ENCODE measurements around the gene MRPL1.
"Not testable (repeated sequence)": the region's sequence is repeated elsewhere in the genome, so short reads cannot be mapped to it uniquely, and the experiment has no call there.

The MRPL1 gene

DNA sequence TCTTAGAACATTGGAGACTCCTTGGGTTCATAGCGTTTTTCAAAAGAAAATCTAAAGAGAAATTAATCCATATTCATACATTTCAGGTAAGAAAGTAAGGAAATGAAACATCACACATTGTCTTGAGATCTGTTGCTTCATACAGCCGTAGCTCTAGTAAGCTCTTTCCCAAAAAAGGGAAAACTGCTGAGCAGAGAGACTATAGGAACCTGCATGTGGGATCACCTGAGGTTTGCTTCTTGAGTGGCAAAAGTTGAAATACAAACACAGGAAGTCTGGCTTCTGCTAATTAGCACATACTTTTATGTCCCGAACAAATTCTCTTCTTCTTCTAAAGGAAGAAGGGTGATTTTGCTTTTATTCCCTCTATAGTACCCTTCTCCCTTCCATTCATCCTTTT lies 57.7 kb downstream of the MRPL1 start:
- no peak for DNase-seq

DNA sequence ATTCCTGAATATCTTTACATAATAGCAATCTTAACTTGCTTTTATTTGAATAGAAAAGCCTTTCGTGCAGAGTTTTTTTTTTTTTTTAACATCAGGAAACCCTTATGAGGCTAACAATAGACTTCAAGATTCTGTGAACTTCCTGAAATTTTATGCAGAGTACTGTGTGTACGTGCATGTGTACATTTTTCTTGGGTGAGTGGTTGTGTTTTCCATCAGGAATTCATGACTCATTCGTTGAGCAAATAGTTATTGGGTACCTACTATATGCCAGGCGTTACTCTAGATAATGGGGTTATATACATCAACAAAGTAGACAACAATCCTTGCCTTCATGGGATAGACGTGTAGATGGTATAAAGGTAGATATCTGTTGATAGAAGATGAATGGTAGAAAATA lies 59.1 kb downstream of the MRPL1 start:
- DNase-seq: no peak

DNA sequence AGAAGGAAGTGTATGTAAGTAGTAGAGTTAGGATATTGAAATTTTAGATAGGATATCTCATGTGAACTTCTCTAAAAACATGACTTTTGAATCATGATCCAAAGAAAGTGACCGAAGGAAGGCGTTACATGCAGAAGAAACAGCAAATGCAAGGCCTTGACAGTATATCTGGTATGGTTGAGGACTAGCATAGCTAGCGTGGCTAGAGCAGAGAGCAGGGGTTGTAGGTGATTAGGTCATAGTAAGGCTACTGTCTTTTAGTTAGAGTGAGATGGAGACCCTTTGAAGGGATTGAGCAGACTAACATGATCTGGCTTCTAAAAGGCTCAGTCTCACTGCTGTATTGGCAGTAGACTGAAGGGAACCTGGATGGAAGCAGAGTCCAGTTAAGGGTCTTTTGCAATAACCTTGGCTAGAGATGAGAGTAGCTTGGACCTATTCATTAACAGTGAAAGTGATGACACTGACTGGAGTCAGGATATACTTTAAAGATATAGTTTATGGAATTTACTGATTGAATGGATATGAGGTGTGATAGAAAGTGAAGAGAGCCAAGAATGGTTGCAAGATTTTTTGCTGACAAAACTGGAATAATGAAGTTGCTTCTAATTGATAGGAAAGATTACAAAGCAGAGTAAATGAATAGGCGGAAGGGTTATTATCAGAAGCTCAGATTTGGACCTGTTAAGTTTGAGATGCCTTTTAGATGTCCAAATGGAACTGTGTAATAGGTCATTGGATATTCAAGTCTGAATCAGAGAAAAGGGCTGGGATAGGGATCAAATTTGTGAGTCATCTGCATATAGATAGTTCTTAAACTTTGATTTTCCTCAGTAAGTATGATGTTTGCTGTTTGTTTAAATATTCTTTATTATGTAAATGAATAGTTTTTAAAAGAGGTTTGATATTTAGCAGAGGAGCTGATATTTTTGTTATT lies 59.8 kb downstream of the MRPL1 start:
- no peak for DNase-seq

DNA sequence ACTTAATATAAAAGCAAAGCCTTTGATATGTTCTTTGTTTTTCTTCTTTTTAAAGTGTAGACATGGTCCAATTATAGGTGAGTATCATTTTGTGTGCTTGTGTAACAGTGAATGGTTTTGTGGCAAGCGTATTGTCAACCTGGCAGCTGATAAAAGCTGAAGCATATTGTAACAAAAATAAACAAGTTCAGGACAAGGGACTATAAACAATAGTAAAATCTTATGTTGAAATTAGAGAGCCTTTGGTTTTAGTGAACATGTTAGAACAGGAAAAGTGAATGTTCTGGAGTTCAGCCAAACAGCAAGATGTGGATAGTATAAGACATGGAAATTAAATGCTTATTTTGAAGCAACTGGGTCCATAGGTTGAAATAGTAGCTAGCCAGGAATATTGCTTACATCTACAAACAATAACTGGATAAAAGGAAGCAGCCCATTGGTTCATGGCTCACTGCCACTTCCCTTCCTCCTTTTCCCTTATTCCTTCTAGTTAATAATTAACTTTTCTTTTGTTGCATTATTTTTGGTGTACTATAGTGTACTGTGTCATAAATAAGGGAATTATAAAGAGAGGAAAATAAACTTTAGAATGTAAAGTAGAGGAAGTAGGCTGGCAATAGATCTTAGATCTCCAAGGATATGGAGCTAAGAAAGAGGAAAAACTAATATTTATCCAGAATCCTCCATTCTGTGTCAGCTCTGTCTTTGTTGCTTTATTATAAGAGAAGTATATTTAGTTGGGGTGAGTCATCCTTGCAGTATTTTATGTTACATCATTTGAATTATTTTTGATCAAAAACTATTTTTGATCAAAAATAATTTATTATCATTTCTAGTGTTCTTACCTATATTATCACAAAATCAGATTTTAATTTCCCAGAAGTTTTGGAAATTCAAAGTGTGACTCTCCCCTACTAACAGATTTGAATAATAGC lies 65.6 kb downstream of the MRPL1 start:
- DNase-seq: no peak

DNA sequence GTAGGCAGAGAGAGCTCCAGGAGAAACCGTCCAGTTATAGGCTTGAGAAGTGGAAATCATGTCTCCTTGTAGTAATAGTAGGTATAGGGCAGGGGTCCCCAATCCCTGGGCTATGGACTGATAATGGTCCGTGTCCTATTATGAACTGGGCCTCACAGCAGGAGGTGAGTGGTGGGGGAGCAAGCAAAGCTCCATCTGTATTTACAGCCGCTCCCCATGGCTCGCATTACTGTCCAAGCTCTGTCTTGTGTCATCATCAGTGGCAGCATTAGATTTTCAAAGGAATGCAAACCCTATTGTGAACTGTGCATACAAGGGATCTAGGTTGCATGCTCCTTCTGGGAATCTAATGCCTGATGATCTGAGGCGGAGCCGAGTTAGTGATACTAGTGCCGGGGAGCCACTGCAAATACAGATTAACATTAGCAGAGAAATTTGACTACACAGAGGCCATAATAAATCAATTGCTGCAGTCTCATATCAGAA lies 67.6 kb downstream of the MRPL1 start:
- DNase-seq: no peak

DNA sequence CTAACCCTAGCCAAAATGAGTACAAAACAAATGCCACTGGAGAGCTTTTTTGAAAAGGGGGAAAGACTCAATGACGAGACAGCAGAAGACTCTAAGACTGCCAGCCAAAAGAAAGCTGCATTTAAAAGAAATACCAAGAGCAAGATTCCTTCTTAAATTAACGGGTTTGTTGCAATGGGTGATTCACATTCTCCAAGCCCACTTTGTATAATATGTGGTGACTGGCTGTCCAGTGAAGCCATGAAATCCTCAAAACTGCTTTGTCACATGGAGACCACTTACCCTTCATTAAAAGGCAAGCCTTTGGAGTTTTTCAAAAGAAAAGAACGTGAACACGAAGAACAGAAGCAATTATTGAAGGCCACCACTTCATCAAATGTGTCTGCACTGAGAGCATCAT lies 68.2 kb downstream of the MRPL1 start:
- DNase-seq: no peak

DNA sequence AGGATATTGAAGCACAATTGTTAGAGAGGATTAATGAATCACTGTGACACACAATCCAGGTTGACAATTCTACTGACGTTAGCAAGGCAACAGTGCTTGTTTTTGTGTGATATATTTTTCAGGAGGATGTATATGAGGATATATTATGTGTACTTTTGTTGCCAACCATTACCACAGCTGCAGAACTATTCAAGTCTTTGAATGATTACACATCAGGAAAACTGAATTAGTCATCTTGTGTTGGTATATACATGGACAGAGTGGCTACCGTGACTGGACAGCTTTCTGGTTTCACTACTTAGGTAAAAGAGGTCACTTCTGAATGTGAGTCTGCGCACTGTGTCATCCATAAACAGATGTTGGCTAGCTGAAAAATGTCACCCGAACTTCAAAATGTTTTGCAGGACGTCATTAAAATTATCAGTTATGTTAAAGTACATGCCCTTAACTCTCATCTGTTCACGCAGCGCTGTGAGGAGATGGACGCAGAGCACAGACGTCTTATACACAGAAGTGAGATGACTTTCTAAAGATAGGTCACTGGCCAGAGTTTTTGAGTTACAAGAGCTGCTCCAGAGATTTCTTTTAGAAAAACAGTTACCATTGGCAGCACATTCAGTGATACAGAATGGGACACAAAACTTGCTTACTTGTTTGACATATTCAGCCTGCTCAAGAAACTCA lies 69.0 kb downstream of the MRPL1 start:
- no peak for DNase-seq

DNA sequence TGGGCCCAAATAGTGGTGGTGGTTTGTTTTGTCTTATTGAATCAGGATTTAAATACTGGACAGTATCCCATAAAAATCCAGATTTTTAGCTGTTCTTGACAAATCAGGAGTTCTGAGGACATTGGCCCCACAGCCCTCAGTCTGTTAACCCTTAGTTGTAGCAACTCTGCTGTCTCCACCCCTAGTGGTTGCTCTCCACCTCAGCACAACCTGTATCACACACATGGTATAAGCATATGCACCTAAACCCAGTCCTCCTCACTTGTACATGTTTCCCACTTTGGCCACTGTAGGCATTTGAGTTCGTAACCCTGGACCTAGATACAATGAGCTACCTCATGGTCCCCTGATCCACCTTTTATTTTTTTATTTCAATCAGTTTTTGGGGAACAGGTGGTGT lies 75.9 kb downstream of the MRPL1 start:
- DNase-seq: no peak

DNA sequence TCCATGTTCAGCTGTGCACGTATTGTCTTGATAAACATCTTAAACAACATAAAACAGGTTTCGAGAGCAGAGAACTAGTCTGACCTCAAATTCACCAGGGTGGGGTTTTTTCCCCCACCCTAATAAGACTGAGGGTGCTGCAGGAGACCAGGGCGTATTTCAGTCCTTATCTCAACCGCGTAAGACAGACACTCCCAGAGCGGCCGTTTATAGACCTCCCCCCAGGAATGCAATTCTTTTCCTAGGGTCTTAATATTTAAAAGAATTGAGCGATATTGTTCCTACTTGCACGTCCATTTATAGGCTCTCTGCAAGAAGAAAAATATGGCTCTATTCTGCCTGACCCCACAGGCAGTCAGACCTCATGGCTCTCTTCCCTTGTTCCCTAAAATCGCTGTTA lies 83.3 kb downstream of the MRPL1 start:
- not testable (repeated sequence) for DNase-seq

DNA sequence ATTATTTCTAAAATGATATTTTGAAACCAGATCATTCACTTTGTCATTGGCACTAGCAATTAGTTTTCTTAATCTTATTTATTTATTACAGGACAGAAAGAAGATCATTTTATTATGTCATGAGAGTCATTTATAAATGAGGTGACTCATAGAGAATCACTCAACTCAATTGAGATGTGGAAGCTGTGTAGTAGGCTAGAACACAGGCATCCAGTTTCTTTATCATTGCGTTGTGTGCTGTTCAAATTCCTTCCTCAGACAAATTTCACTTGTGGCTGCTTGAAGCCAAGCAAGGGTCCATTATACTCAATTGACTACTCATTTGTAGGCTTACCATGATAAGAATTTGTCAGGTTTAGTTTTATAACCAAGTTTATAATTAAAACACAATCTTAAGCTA lies 87.6 kb downstream of the MRPL1 start:
- DNase-seq: no peak

DNA sequence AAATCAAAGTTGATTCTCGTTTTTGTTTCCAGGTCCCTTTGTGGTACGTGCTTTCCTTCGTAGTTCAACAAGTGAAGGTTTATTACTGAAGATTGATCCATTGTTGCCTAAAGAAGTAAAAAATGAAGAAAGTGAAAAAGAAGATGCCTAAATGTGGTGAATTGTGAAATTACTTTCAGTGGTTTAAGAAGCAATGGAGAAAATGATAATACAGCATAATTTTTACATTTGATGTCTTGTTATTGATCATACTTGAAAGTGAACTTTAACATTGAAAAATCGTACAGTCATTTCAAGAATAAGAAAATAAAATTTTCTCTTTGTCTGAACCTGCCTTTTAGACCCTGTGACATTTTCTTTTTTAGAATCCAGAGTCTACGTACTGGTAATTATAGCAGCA lies 89.8 kb downstream of the MRPL1 start:
- DNase-seq: no peak

DNA sequence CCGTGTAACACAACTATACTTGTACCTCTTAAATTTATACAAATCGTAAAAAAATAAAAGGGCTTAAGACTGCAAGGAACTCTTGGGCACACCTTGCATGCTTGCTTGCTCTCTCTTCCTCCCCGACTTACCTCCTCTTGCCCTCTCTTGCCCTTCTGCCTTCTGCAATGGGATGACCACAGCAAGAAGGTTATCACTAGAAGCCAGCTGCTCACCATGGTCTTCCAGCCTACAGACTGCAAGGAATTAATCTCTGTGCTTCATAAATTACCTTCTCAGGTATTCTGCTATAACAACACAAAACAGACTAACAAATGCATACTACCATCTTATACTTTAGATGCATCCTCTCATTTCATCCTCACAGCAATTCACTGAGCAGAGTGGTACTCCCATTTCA lies 92.1 kb downstream of the MRPL1 start:
- no peak for DNase-seq

DNA sequence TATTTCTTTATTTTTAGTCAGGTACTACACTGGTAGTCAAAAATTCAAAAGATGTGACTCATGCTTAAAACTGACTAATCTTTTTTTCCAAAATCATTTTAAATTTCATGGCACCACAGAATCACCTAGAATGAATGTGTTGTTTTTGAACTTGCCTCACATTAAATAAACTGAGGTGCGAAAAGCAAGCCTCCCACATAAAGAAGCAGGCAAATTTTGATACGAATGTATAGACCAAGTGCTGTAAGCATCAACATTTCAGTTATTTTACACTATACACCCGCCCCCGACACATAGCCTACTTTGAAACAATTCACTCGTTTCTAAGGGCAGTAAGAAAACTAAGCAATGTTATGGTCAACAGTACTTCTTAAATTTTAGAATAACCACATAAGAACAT lies 94.3 kb downstream of the MRPL1 start:
- no peak for DNase-seq

DNA sequence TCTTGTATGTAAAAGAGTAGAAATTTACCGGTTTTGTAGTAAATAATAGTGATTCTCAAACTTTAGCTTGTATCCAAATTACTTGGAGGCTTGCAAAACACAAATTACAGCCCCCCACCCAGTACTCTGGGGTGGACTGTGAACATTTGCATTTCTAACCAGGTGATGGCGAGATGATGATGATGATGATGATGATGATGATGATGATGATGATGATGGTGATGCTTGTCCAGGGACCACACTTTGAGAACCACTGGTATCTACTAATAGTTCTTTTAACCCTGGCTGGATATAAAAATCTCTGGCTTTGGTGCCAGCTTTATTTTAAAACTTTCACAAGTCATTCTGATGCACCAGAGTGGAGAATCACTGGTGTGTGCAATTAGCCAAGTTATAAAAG lies 96.3 kb downstream of the MRPL1 start:
- DNase-seq: no peak

DNA sequence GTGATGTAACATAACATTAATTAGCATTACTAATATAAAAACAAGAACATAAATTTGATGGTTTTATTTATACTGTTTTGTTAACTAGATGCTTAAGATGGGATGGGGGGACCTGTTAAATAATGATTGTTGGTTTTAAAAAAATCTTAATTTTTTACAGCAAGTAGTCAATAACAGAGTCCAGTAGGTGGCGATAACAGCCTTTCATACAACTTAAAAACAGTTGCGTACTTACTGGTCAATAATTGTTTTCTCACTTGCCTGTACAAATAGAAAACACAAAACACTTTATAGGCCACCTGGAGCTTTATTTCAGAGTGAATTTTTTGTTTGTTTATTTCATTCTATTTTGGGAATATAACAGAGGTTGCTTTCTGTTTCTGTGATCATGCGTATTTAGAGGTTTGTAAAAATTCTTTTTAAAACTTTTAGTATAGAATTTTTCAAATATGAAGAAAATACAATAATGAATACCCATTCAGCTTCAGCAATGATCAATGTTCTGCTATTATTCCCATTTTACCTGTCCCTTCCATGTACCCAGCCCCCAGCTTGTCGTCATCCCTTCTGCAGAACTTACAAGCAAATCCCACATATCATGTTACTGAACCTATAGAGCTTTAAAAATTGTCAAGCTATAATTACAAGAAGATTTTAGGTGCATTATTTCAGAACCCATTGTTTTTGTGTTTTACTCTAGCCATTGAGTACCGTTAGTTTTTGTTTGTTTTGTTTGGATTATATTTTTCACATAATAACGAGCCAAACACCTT lies 97.1 kb downstream of the MRPL1 start:
- no peak for DNase-seq

DNA sequence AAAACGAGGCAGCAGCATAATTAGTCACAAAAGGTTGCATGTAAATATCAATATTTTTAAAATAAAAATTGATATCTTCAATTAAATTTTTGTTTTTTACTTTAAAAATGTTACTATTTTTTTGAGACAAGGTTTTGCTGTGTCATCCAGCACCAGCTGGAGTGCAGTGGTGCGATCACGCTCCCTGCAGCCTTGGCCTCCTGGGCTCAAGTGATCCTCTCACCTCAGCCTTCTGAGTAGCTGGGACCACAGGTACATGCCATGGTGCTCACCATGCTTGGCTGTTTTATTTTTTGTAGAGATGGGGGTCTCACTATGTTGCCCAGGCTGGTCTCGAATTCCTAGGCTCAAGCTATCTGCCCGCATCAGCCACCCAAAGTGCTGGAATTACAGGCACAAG lies 97.7 kb downstream of the MRPL1 start:
- DNase-seq: no peak

DNA sequence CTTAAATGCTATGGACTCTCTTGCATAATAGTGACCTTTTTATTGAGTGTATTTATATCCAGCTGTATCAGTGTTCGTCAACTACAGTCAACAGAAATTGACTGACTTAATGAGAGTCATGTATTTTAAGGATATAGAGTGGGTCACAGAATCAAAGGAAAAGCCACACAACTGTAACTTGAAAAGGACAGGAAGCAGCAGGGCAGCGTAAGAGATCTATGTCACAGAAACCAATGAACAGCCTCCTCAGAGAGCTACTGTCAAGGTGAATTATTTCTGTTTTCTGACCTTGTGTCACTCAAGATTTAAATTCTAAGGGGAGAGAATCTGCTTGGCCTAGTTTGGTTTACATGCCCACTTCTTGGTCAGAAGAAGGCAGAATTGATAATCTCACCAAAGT lies 100.4 kb downstream of the MRPL1 start:
- DNase-seq: no peak

DNA sequence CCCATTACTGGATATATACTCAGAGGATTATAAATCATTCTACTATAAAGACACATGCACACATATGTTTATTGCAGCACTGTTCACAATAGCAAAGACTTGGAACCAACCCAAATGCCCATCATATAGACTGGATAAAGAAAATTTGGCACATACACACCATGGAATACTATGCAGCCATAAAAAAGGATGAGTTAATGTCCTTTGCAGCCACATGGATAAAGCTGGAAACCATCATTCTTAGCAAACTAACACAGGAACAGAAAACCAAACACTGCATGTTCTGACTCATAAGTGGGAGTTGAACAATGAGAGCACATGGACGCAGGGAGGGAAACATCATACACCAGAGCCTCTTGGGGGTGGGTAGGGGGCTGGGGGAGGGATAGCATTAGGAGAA lies 111.0 kb downstream of the MRPL1 start:
- DNase-seq: not testable (repeated sequence)

DNA sequence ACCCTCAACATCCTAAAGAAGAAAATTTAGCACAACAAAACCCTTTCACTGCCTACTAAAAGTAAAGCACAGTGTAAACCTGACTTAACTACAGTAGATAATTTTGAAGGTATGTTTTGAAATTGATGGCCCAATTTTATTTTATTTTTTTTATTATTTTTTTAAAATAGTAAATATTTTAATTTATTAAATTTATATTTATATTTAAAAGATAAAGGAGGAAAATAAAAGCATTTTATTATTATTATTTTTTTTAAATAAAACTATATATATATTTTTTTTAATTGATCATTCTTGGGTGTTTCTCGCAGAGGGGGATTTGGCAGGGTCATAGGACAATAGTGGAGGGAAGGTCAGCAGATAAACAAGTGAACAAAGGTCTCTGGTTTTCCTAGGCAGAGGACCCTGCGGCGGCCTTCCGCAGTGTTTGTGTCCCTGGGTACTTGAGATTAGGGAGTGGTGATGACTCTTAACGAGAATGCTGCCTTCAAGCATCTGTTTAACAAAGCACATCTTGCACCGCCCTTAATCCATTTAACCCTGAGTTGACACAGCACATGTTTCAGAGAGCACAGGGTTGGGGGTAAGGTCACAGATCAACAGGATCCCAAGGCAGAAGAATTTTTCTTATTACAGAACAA lies 120.4 kb downstream of the MRPL1 start:
- not testable (repeated sequence) for DNase-seq

DNA sequence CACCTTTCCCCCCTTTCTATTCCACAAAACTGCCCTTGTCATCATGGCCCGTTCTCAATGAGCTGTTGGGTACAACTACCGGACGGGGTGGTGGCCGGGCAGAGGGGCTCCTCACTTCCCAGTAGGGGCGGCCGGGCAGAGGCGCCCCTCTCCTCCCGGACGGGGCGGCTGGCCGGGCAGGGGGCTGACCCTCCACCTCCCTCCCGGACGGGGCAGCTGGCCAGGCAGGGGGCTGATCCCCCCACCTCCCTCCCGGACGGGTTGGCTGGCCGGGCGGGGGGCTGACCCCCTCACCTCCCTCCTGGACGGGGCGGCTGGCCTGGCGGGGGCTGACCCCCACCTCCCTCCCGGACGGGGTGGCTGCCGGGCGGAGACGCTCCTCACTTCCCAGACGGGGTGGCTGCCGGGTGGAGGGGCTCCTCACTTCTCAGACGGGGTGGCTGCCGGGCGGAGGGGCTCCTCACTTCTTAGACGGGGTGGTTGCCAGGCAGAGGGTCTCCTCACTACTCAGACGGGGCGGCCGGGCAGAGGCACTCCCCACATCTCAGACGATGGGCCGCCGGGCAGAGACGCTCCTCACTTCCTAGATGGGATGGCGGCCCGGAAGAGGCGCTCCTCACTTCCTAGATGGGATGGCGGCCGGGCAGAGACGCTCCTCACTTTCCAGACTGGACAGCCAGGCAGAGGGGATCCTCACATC lies 121.1 kb downstream of the MRPL1 start:
- DNase-seq: not testable (repeated sequence)

DNA sequence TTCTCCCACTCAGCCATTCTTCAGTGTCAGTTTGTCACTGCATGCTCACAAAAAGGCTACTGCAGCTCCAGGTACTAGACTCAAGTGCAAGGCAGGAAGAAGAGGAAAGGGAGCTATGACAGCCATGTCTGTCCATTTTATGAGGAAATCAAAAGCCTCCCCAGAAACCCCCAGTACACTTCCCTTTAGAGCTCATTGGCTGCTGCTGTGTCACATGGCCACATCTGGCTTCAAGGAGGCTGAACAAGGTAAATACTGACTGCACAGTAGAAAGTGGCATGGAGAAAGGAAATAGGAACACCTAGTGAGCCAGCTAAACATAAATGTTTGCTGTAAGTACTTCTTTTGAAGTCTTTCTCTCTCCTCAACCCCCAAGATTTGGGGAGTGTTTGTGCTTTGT lies 127.3 kb downstream of the MRPL1 start:
- no peak for DNase-seq
